HG03558 (cell line): ENCODE results near the gene GARS1.

Experiments used
- ATAC-seq: cut with Tn5 transposase; IDR thresholded peaks from one replicate; pipeline ENCODE4 v1.9.1; 2021; ENCODE audit warnings: moderate number of reproducible peaks; ENCODE audit not compliant: unreplicated experiment; ENCODE audit errors: extremely low read depth

Gene GARS1

DNA sequence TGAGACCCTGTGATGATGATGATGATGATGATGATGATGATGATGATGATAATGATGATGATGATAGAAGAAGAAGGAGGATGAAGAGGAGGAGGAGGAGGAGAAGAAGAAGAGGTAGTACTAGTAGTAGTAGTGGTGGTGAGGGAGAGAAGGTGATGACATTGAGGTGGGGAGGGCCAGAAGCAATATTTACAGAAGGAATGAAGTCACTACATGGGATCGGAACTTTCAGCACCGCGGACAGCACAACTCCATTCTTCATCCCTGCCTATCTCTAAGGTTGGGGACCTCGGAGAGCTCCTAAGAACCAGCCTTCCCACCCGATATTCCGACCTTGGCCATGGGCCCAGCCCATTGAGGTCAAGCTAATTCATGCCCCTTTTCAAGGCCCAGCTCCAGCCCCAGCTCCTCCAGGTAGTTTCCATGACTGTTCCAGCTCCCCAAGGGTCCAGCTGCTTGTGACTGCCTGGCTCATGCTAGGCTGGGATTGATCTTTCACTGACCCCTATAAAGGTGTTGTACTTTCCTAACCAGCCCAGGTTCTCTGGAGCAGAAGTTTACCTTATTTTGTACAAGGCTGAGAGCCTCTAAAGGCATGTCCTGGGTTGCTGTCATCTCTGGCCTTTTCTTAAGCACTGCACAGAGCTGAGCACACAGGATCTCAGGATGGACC, 77.3 kb downstream of the GARS1 start:
- no peak for ATAC-seq

- ATAC-seq: no peak
Measured at GRCh38 chr7:30674420-30674819, 79.7 kb downstream of the GARS1 start.

GRCh38 chr7:30674876-30675275, 80.2 kb downstream of the GARS1 start:
- ATAC-seq: no peak

GRCh38 chr7:30678805-30679204, 84.1 kb downstream of the GARS1 start:
- no peak for ATAC-seq

DNA sequence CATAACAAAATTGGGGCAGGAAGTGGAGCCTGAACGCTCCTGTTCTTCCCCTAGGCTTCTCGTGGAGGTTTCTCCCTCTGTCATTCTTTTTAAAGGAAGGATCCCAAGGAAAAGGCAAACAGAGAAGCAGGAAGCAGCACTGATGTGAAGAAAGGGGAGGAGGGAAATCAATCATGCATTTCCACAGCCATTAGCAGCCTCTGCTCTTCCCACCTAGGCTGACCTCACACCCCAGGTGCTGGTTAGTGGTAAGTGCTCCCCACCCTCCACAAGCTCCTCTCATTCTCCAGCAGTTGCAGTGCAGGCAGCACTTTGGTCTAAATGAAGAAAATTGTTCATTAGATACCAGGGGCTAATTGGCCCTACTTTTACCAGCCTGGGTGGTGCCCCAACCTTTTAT, 85.0 kb downstream of the GARS1 start:
- ATAC-seq: no peak

DNA sequence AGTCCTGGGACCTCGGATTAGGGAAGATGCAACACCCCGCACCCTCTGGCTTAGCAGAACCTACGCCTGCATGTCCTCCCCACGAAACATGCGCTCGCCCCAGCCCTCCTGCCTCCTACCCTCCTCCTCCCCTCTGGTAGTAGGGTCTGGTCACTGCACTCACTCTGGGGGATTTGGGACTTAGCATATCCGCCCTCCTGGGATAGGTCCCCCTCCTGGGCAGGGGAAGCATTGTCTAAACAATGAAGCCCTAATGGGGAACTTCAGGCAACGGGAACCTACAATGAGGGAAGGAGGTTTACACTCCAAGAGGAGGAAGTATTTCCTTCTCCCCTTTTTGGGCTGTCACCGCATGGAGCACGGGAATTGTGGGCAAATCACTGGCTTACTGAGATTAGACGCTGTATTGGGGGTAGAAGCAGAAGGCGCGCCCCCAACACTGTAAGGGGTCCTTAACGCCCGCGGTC, 86.7 kb downstream of the GARS1 start:
- ATAC-seq: no peak

GRCh38 chr7:30681815-30682211, 87.1 kb downstream of the GARS1 start:
- ATAC-seq: no peak

GRCh38 chr7:30682212-30683083, 87.8 kb downstream of the GARS1 start, which contains the start of gene CRHR2:
Gene CRHR2, minus strand, starts transcription at chr7:30682456. Its CDS starts 176 bp downstream, at chr7:30682280.
- no peak for ATAC-seq

DNA sequence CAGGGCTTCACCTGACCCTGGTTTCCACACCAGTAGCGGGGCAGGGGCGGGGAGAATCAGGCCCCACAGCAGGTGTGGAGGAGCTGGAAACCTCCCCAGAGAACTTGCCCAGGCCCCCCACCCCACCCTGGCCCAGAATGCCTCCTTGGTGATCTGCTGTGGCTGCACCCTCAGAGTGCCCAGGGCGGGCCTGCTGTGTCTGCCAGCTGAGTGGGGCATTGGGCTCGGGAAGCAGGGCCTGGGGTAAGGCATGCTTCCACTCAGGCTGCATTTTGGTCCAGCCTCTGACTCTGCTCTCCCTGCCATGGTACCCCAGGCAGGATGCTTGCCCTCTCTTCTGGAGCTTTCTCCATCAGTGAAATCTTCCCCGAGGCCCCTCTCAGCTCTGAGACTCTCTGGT, 88.6 kb downstream of the GARS1 start:
- ATAC-seq: no peak
